Stimulated activated effector memory CD8-positive, alpha-beta T cell treated with anti-CD3 and anti-CD28 coated beads, Interleukin-12 subunit alpha, Interleukin-12 subunit beta, amount 100 ng/mL, for 72 hours (primary cell): ENCODE results near the gene SERP2.

ENCODE experiments used
- ATAC-seq: fragments of 150-1000 bp; cut with Tn5 transposase; 2 replicates; pipeline ENCODE4 v1.10.0; 2021
- DNase-seq, 2 donors: peaks; one replicate each; pipeline ENCODE4 v3.0.0; 2021 to 2022; ENCODE audit warnings: low spot score in 2 of 2
- H3K27ac Mint-ChIP-seq: one replicate; pipeline ENCODE4 v1.8.0; 2022; ENCODE audit warnings: mild to moderate bottlenecking, mixed read lengths
- H3K36me3 Mint-ChIP-seq: one replicate; pipeline ENCODE4 v1.8.0; 2022; ENCODE audit warnings: mild to moderate bottlenecking, mixed read lengths
- H3K4me1 Mint-ChIP-seq: one replicate; pipeline ENCODE4 v1.8.0; 2022; ENCODE audit warnings: mixed read lengths
- H3K4me3 Mint-ChIP-seq: one replicate; pipeline ENCODE4 v1.8.0; 2022; ENCODE audit warnings: mild to moderate bottlenecking, mixed read lengths
- H3K9me3 Mint-ChIP-seq: one replicate; pipeline ENCODE4 v1.8.0; 2022; ENCODE audit warnings: mixed read lengths

Gene SERP2

DNA sequence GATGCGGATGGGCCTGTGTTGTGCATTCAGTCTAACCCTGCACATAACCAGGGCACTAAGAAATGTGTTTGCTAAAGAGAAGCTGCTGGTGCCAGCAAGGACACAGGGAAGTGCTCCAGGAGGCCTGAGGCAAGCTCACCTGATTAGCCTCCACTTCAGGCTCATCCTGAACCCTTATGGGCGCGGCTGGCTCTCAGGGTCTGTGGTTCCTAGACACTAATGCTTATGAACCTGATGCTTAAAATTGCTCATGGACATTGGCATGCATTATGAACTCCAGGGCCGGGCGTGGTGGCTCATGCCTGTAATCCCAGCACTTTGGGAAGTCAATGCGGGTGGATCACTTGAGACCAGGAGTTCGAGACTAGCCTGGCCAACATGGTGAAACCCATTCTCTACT, 34.3 kb downstream of the SERP2 start:
- no peak for DNase-seq
- Mint-ChIP-seq H3K9me3 (no peaks in the 10 kb centered on the region), H3K36me3 (no peaks in the 10 kb centered on the region), H3K4me1 (no peaks in the 10 kb centered on the region), H3K4me3 (no peak overlapping the region), H3K27ac (no peak overlapping the region)
- no peak for ATAC-seq

DNA sequence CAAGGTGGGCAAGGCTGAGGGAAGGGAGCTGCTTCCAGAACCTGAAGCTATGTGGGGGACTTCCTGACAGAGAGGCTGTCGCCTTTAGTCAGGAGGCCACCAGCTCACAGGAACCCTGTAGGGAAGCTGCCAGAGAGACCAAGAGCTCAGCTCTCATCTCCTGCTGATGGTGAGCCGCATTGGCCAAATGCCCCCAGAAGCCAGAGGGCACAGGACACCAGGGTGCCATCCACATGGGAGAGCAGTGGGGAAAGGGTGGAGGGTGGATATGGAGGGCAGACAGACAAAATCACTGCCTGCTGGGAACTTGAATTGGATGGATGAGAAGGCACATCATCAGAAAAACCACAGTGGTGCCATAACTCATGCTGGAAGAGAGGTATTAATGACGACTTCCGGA, 36.0 kb downstream of the SERP2 start:
- Mint-ChIP-seq H3K36me3 (no peaks in the 10 kb centered on the region), H3K4me1 (no peaks in the 10 kb centered on the region), H3K27ac (no peak overlapping the region), H3K9me3 (no peaks in the 10 kb centered on the region), H3K4me3 (no peak overlapping the region)
- DNase-seq (no peak), ATAC-seq (peak; percentile 28)

DNA sequence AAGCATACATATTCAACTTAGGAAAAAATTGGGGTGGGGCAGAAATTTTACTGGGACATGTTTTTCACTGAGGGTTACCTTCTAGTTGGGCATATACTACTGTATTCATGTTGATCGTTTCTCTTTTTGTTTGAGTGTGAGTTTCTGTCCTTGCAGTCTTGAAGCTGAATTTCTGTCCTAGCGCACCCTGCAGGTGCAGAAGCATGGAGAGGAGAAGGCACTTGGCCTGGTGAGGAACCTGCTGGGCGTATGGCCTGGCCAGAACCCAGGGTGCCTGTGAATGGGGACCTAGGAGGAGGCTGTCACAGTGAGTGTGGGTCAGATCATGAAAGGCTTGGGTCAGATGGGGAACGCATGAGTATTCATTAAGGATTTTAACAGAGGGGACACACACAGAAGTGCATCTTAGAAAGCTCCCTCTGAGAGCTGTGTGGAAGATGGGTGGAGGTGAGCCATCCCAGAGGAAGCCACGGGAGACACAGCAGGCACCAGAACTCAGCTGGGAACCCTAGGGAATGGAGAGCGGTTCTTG, 36.8 kb downstream of the SERP2 start:
- ATAC-seq (no peak), DNase-seq (no peak)
- H3K4me3 Mint-ChIP-seq = no peak overlapping the region
- H3K4me1 Mint-ChIP-seq = no peaks in the 10 kb centered on the region
- no peaks in the 10 kb centered on the region for H3K36me3 Mint-ChIP-seq
- peak overlapping the region; percentile 4 for H3K27ac Mint-ChIP-seq
- H3K9me3 Mint-ChIP-seq = no peaks in the 10 kb centered on the region

- DNase-seq (no peak), ATAC-seq (no peak)
- H3K27ac Mint-ChIP-seq = no peak overlapping the region
Observed at GRCh38 chr13:44411841-44412240, 38.2 kb downstream of the SERP2 start.

DNA sequence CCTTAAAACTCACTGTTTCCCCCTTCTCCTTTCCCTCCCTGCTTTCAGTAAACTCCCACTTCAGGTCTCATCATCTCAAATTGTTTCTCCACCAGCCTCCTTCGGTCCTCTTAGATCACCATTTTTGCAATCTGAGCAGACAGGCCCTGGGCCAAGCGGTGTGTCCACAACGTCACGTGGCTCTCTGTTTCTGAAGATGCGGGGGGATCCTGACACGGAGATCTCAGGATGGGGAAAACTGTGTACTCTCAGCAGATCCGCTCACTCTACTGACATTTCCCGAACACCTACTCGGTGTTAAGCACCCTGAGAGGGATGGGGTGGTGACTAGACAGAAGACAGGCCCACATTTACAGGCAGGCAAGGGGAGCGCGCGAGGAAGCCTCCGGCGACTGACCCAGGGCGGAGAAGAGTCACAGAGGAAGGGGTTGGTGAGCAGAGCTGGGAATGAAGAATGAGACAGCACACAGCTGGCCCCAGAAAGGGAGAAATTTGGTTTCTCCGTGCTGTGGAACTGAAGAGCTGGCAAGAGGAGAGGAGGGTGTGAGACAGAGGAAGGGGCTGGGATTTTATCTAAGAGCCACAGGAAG, 38.8 kb downstream of the SERP2 start:
- Mint-ChIP-seq H3K36me3 (no peaks in the 10 kb centered on the region), H3K4me3 (no peak overlapping the region), H3K9me3 (no peaks in the 10 kb centered on the region), H3K4me1 (no peaks in the 10 kb centered on the region), H3K27ac (no peak overlapping the region)
- no peak for ATAC-seq
- no peak for DNase-seq

More at GRCh38 chr13:44411841-44412240, 38.2 kb downstream of the SERP2 start:
- H3K36me3 Mint-ChIP-seq = no peaks in the 10 kb centered on the region
- H3K4me3 Mint-ChIP-seq = no peak overlapping the region
- no peaks in the 10 kb centered on the region for H3K9me3 Mint-ChIP-seq
- no peaks in the 10 kb centered on the region for H3K4me1 Mint-ChIP-seq

- no peaks in the 10 kb centered on the region for H3K4me1 Mint-ChIP-seq
- no peaks in the 10 kb centered on the region for H3K9me3 Mint-ChIP-seq
- no peak for DNase-seq
- H3K27ac Mint-ChIP-seq = no peak overlapping the region
- H3K36me3 Mint-ChIP-seq = no peaks in the 10 kb centered on the region
- ATAC-seq = no peak
- H3K4me3 Mint-ChIP-seq = no peak overlapping the region
Observed at GRCh38 chr13:44413095-44413494, 39.5 kb downstream of the SERP2 start.

- Mint-ChIP-seq H3K9me3 (no peaks in the 10 kb centered on the region), H3K4me3 (no peak overlapping the region), H3K36me3 (no peaks in the 10 kb centered on the region), H3K4me1 (no peaks in the 10 kb centered on the region), H3K27ac (no peak overlapping the region)
- DNase-seq (no peak), ATAC-seq (no peak)
Observed at GRCh38 chr13:44414716-44415115, 41.1 kb downstream of the SERP2 start.

DNA sequence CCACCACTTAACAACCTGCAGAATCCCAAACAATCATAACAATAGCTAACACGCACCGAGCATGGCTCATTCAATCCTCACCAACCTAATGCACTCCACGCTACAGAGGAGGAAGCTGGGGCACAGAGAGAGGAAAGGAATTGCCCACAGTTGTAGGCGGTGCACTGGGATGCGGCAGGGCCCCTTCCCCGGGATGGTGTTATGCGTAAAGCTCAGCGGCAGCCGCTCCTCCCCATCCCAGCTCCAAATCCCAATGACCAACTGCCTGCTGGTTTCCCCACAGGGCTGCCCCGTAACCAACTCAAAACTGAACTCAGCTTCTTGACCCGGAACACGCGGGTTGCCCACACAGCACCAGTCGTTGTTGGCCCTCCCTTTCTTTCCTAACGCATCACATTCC, 42.2 kb downstream of the SERP2 start:
- no peak overlapping the region for H3K27ac Mint-ChIP-seq
- ATAC-seq (no peak), DNase-seq (no peak)
- H3K4me3 Mint-ChIP-seq = no peak overlapping the region
- no peaks in the 10 kb centered on the region for H3K4me1 Mint-ChIP-seq
- no peaks in the 10 kb centered on the region for H3K9me3 Mint-ChIP-seq
- no peaks in the 10 kb centered on the region for H3K36me3 Mint-ChIP-seq

- no peak for ATAC-seq
- H3K9me3 Mint-ChIP-seq = no peaks in the 10 kb centered on the region
Observed at GRCh38 chr13:44416301-44416700, 42.7 kb downstream of the SERP2 start.

DNA sequence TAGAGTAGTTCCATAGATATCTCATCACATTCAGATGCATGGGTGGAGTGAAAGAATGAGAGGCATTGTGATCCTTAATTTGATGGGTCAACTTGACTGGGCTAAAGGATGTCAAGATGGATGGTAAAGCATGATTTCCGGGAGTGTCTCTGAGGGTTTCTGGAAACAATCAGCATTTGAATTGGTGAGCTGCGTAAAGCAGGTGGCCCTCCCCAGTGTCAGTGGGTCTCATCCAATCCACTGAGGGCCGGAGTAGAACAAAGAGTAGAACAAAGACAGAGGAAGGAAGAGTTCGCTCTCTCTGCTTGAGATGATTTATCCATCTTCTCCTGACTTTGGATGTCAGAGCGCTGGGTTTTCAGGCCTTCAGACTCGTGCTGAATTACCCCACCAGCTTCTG, 43.1 kb downstream of the SERP2 start:
- H3K27ac Mint-ChIP-seq = no peak overlapping the region
- ATAC-seq (no peak), DNase-seq (no peak)
- no peaks in the 10 kb centered on the region for H3K4me1 Mint-ChIP-seq
- H3K4me3 Mint-ChIP-seq = no peak overlapping the region
- H3K36me3 Mint-ChIP-seq = no peaks in the 10 kb centered on the region
- H3K9me3 Mint-ChIP-seq = no peaks in the 10 kb centered on the region

More at GRCh38 chr13:44416301-44416700, 42.7 kb downstream of the SERP2 start:
- H3K36me3 Mint-ChIP-seq = no peaks in the 10 kb centered on the region
- H3K4me3 Mint-ChIP-seq = no peak overlapping the region
- no peaks in the 10 kb centered on the region for H3K4me1 Mint-ChIP-seq
- DNase-seq = no peak
- no peak overlapping the region for H3K27ac Mint-ChIP-seq

DNA sequence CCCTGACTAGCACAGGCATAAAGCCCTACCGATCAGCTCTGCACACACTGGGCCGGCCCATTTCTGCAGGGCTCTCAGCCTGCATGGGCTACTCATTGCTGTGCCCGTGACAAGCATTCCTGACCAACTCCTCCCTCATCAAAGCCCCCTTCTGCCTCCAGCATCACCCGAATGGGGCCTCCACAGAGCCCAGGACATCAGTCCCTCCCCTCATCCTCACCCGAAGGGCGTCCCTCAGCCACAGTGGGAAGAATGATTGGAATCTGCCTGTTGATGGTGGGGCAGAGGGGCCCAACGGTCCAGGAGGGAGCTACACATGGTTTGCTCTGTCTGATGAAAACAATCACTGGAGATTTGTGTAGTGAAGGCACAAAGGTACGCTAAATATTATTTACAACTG, 43.8 kb downstream of the SERP2 start:
- H3K27ac Mint-ChIP-seq = no peak overlapping the region
- ATAC-seq (no peak), DNase-seq (no peak)
- H3K9me3 Mint-ChIP-seq = no peaks in the 10 kb centered on the region
- H3K36me3 Mint-ChIP-seq = no peaks in the 10 kb centered on the region
- no peak overlapping the region for H3K4me3 Mint-ChIP-seq
- no peaks in the 10 kb centered on the region for H3K4me1 Mint-ChIP-seq

DNA sequence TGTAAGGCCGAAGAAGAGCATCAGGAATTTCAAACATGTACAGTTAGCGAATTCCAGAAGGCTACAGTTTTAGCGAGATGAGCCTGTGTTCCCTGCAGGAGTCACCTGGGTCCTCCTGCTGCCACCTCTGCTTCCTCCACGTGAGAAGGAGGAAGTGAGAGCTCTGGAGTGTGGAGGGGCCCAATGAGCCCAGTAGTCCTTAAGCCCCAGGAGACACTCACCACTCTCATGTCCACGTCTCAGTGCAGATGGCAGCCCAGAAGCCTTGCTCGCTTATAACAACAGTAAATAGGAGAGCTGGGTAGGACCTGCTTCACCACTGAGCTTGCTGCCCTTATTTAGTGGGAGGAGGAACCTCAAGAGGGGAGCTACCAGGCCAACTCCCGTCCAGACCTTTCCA, 44.3 kb downstream of the SERP2 start:
- Mint-ChIP-seq H3K27ac (no peak overlapping the region), H3K9me3 (no peaks in the 10 kb centered on the region), H3K4me3 (no peak overlapping the region), H3K4me1 (no peaks in the 10 kb centered on the region), H3K36me3 (no peaks in the 10 kb centered on the region)
- ATAC-seq (no peak), DNase-seq (no peak)

DNA sequence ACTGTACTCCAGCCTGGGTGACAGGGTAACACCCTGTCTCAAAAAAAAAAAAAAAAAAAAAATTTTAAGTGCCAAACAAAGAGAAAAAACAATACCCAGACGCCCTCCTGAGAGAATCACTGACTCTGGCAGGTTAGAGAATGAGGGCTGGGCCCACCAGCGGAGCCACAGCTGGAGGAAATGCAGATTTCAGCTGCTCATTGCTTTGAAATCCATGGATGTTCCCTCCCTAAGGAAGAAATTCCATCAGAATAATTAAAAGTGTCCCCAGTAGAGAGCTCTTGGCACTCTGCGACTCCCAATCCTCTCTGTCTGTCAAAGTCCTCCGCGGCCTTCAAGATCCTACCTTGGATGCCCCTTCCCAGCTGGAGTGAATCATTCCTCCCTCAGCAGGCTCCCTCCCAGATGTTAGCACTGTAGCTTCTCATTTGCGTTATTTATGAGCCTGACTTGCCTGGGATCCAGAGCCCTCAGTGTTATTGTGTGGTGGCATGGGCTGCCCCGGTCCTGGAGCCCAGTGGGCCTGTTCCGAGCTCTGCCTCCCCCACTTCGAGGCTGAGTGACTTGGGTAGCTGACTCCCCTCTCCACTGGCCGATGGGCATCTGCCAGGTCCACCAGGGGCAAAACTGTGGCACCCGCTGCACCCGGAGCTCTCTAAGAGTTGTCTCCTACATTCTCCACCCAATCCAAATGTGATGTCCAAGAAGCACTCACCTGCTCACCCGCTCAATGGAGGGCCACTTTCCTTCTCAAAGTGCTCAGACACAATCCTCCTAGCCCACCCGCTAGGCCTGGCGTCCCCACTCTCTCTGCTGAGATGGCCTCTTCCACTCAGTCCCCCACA, 47.0 kb downstream of the SERP2 start:
- H3K4me3 Mint-ChIP-seq = no peak overlapping the region
- ATAC-seq (no peak), DNase-seq (no peak)
- no peak overlapping the region for H3K27ac Mint-ChIP-seq
- no peaks in the 10 kb centered on the region for H3K4me1 Mint-ChIP-seq
- H3K9me3 Mint-ChIP-seq = no peaks in the 10 kb centered on the region
- no peaks in the 10 kb centered on the region for H3K36me3 Mint-ChIP-seq

- no peaks in the 10 kb centered on the region for H3K9me3 Mint-ChIP-seq
- no peaks in the 10 kb centered on the region for H3K36me3 Mint-ChIP-seq
- H3K4me1 Mint-ChIP-seq = no peaks in the 10 kb centered on the region
- H3K4me3 Mint-ChIP-seq = no peak overlapping the region
- DNase-seq = no peak
- ATAC-seq = no peak
- H3K27ac Mint-ChIP-seq = no peak overlapping the region
Observed at GRCh38 chr13:44421853-44422525, 48.4 kb downstream of the SERP2 start.

- Mint-ChIP-seq H3K36me3 (no peaks in the 10 kb centered on the region), H3K9me3 (no peaks in the 10 kb centered on the region), H3K27ac (no peak overlapping the region), H3K4me1 (no peaks in the 10 kb centered on the region), H3K4me3 (no peak overlapping the region)
- DNase-seq = peak in 1 of 2 donors; percentile 47
- ATAC-seq = peak; percentile 73
Observed at GRCh38 chr13:44422755-44423643, 49.4 kb downstream of the SERP2 start.
